GM12891 (cell line): ENCODE measurements around the gene FSTL5.

ENCODE experiments used
- PAX5 ChIP-seq: IDR thresholded peaks from 2 replicates; pipeline ENCODE4 v1.6.1; 2011; ENCODE audit warnings: low read length, moderate library complexity, mild to moderate bottlenecking; ENCODE audit not compliant: insufficient read depth, severe bottlenecking
- POLR2AphosphoS5 ChIP-seq: IDR thresholded peaks from 2 replicates; pipeline ENCODE4 v1.6.1; 2011; ENCODE audit warnings: low read depth, low read length, control low read depth

- TF ChIP-seq POLR2AphosphoS5 (no peak), PAX5 (no peak)
Observed at GRCh38 chr4:161850631-161851030, 313.2 kb downstream of the FSTL5 start.
